Measurements from ENCODE around the gene PUS3. TPM values are rescaled to one million over a fixed set of nuclear protein-coding genes. Genes with fewer than 3 reads are reported as not detected.
"Not testable (repeated sequence)": the region's sequence is repeated elsewhere in the genome, so short reads cannot be mapped to it uniquely, and the experiment has no call there.

The PUS3 gene
- total and polyA plus RNA-seq, 8 donors = 8.7 to 19.1 (median 15.8) TPM

DNA sequence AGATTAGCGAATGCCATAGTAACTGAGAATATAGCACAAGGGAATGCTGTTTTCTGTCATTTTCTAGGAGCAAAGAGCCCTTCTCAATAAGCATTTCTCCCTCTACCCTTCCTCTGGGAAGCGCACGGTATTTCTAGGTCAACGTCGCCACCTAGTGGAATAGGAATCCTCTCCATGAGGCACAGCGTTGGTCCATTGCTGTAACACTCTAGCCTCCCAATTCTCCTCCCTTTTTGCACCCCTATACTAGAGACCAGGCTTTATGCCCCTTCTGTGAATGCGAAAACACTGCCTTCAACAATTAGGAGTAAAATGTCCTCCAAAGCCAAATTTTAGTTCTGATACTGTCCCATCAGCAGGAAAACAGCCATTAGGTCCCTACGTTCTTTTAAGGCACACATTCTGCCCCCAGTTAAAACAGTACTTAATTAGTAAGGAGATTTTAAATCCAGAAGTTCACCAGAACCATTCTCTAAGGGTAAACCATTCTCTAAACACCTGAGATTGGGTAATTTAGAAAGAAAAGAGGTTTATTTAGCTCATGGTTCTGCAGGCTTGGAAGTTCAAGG lies 28.4 kb downstream of the PUS3 start:
- Histone ChIP-seq H3K36me3 (no peaks in the 10 kb centered on the region), H3K4me1 (no peaks in the 10 kb centered on the region), H3K4me3 (no peak overlapping the region), H3K9me3 (no peaks in the 10 kb centered on the region), H3K27me3 (no peaks in the 10 kb centered on the region), H3K27ac (no peak overlapping the region)
- intact Hi-C loops (cut with DNase I) = no loop called here
- DNase-seq (peak in 2 of 4 donors; percentile 45 to 80), ATAC-seq (peak; percentile 99)
- TF ChIP-seq, protein P1, sequence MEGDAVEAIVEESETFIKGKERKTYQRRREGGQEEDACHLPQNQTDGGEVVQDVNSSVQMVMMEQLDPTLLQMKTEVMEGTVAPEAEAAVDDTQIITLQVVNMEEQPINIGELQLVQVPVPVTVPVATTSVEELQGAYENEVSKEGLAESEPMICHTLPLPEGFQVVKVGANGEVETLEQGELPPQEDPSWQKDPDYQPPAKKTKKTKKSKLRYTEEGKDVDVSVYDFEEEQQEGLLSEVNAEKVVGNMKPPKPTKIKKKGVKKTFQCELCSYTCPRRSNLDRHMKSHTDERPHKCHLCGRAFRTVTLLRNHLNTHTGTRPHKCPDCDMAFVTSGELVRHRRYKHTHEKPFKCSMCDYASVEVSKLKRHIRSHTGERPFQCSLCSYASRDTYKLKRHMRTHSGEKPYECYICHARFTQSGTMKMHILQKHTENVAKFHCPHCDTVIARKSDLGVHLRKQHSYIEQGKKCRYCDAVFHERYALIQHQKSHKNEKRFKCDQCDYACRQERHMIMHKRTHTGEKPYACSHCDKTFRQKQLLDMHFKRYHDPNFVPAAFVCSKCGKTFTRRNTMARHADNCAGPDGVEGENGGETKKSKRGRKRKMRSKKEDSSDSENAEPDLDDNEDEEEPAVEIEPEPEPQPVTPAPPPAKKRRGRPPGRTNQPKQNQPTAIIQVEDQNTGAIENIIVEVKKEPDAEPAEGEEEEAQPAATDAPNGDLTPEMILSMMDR (IDR thresholded peaks at IDR 0.05) = peak; percentile 57 to 78

DNA sequence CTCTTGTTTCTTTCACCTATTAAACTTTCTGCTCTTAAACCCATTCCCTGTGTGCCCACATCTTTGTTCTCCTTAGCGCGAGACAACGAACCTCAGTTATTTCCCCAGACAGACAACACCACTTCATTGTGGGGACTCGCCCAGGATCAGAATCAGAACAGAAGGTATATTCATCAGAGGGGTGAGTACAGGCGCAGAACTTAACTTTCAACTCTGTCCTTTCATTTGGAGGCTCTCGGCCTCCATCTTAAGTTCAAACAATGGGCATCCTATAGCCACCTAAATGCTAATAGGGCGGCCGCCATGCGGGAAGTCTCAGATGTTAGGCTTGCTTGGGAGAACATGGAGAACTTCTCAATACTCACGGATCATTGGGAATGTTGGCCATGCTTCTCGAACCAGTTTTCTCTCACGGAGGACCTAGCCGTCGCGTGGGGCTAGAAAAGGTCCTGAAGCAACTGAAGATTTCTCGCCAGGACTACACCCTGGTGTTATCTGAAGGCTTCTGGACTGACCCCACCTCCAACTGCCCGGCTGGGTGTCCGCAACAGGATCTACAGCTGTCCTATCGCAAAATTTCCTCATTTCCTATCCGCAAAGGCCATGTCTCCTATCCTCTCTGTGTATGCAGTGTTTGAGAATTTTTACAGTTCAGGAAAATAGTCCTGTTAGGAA lies 29.0 kb downstream of the PUS3 start:
- DNase-seq (no peak), ATAC-seq (peak; percentile 33)
- Histone ChIP-seq H3K36me3 (no peaks in the 10 kb centered on the region), H3K4me1 (no peaks in the 10 kb centered on the region), H3K4me3 (no peak overlapping the region), H3K27ac (no peak overlapping the region), H3K9me3 (no peaks in the 10 kb centered on the region), H3K27me3 (no peaks in the 10 kb centered on the region)
- TF ChIP-seq, protein P1 (IDR thresholded peaks at IDR 0.05) = no peak
- intact Hi-C loops (cut with DNase I) = no loop called here

DNA sequence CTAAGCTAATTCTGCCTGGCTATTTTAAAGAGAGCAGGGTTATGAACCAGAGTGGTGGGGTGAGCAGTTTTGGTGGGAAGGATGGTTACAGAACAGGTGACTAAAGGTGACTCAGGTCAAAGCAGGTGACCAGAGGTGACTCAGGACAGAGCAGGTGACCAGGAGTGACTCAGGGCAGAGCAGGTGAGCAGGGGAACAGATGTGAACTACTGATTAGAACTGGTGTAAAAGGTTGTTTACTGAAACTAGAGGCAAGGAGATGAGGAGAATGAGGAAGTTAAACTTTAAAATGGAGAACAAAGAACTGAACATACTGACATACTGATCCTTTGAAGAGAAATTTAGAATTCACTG lies 30.9 kb downstream of the PUS3 start:
- DNase-seq (no peak), ATAC-seq (no peak)
- no peak overlapping the region for H3K4me3 ChIP-seq
- no peaks in the 10 kb centered on the region for H3K36me3 ChIP-seq
- H3K4me1 ChIP-seq = no peaks in the 10 kb centered on the region
- no peaks in the 10 kb centered on the region for H3K27me3 ChIP-seq
- TF ChIP-seq, protein P1 (IDR thresholded peaks at IDR 0.05) = no peak
- H3K9me3 ChIP-seq = no peaks in the 10 kb centered on the region
- intact Hi-C loops (cut with DNase I) = no loop called here
- H3K27ac ChIP-seq = no peak overlapping the region

DNA sequence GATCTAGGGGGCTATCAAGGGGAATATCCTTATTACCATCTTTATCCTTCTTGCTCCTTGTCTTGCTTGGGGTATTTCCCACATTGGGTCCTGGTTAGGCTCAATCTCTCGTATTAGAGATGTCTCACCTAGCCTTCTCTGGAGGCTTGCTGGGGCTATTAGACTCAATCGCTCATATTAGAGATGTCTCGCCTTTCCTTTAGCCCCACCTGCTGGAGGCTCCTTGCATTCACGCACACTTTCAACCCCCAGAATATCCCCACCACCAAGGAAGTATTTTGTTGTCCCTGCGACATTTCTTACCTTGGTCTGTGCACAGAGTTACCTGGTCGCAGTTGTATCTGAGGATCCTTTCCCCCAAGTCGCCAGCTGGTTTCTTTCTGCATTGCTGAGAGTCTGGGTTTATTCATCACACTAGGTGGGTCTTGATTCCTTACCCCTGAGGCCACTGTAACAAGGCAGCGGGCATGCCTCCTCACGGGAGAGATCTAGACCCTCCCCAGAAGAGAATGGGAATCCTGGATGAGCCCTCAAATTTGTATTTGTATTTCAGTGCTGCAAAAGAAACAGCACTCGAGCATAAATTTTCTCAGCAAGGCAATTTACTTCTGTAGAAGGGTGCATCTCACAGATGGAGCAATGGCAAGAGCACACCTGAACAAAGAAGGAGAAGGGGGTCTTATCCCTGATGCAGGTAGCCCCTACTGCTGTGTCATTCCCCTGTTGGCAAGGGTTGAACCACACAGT lies 31.4 kb downstream of the PUS3 start:
- Histone ChIP-seq H3K4me1 (no peaks in the 10 kb centered on the region), H3K27ac (no peak overlapping the region), H3K27me3 (no peaks in the 10 kb centered on the region), H3K36me3 (no peaks in the 10 kb centered on the region), H3K9me3 (no peaks in the 10 kb centered on the region), H3K4me3 (no peak overlapping the region)
- DNase-seq (peak in 1 of 4 donors; percentile 13), ATAC-seq (peak; percentile 62)
- intact Hi-C loops (cut with DNase I) = no loop called here
- TF ChIP-seq, protein P1 (IDR thresholded peaks at IDR 0.05) = peak; percentile 29 to 43

DNA sequence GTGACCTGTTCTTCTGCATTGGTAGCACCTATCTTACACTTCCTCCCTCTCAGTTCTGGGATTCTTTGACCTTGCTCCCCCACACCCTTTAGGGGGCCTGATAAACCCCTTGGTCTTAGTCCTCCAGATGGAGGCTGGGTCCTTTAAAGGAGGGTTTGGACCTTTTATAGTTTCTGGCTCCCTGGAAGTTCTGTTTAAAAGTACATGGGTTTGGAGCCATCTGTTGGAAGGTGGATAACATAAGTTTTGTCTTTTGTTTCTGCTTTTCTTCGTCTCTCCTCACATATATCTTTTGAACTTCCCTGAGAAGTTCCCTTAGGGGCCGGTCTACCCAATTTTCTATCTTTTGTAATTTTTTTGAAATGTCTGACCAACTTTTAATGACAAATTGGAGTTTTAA lies 33.5 kb downstream of the PUS3 start:
- TF ChIP-seq, protein P1 (IDR thresholded peaks at IDR 0.05) = no peak
- ATAC-seq (no peak), DNase-seq (no peak)
- Histone ChIP-seq H3K9me3 (no peaks in the 10 kb centered on the region), H3K4me1 (no peaks in the 10 kb centered on the region), H3K4me3 (no peak overlapping the region), H3K27ac (no peak overlapping the region), H3K36me3 (no peaks in the 10 kb centered on the region), H3K27me3 (no peaks in the 10 kb centered on the region)
- intact Hi-C loops (cut with DNase I) = no loop called here

DNA sequence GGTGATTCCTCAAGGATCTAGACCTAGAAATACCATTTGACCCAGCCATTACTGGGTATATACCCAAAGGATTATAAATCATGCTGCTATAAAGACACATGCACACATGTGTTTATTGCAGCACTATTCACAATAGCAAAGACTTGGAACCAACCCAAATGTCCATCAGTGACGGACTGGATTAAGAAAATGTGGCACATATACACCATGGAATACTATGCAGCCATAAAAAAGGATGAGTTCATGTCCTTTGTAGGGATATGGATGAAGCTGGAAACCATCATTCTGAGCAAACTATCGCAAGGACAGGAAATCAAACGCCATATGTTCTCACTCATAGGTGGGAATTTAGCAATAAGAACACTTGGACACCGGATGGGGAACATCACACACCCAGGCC lies 37.7 kb downstream of the PUS3 start:
- H3K4me3 ChIP-seq; DNase-seq; H3K9me3 ChIP-seq; intact Hi-C loops (cut with DNase I); ATAC-seq; H3K36me3 ChIP-seq; H3K4me1 ChIP-seq; H3K27me3 ChIP-seq; H3K27ac ChIP-seq: not testable (repeated sequence)

DNA sequence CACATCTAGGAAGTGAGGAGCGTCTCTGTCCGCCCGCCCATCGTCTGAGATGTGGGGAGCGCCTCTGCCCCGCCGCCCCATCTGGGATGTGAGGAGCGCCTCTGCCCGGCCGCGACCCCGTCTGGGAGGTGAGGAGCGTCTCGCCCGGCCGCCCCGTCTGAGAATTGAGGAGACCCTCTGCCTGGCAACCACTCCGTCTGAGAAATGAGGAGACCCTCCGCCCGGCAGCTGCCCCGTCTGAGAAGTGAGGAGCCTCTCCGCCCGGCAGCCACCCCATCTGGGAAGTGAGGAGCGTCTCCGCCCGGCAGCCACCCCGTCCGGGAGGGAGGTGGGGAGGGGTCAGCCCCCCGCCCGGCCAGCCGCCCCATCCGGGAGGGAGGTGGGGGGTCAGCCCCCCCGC lies 40.2 kb downstream of the PUS3 start:
- H3K27ac ChIP-seq; ATAC-seq; H3K36me3 ChIP-seq; H3K4me3 ChIP-seq; H3K4me1 ChIP-seq; intact Hi-C loops (cut with DNase I); H3K9me3 ChIP-seq; DNase-seq; H3K27me3 ChIP-seq: not testable (repeated sequence)

DNA sequence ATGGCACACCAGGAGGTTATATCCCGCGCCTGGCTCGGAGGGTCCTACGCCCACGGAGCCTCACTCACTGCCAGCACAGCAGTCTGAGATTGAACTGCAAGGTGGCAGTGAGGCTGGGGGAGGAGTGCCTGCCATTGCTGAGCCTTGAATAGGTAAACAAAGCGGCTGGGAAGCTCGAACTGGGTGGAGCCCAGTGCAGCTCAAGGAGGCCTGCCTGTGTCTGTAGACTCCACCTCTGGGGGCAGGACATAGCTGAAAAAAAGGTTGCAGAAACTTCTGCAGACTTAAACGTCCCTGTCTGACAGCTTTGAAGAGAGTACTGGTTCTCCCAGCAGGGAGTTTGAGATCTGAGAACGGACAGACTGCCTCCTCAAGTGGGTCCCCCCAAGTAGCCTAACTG lies 45.3 kb downstream of the PUS3 start:
- H3K27me3 ChIP-seq; intact Hi-C loops (cut with DNase I); H3K27ac ChIP-seq; ATAC-seq; DNase-seq; H3K36me3 ChIP-seq; H3K4me3 ChIP-seq; H3K4me1 ChIP-seq: not testable (repeated sequence)
- peaks cover 0 to 13% of the 10 kb centered on the region in 2 donors for H3K9me3 ChIP-seq
